Raji (cell line): Measurements from ENCODE around the gene MRRF.
A peak's percentile ranks its signal among the peaks of the same experiment; 100 is the strongest.

Source experiments
- POLR2A ChIP-seq: IDR thresholded peaks from 2 replicates; pipeline ENCODE4 v1.6.1; 2011; ENCODE audit warnings: low read depth, low read length, control low read depth; ENCODE audit not compliant: insufficient read depth

Gene MRRF, protein sequence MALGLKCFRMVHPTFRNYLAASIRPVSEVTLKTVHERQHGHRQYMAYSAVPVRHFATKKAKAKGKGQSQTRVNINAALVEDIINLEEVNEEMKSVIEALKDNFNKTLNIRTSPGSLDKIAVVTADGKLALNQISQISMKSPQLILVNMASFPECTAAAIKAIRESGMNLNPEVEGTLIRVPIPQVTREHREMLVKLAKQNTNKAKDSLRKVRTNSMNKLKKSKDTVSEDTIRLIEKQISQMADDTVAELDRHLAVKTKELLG

GRCh38 chr9:122264360-122265148, at the start of gene MRRF, which contains the start of gene RBM18:
Gene MRRF (plus strand): TSS chr9:122264882. CDS start chr9:122270892, 6,010 bp downstream.
Gene RBM18 (minus strand): TSS chr9:122264840. CDS start chr9:122261492, 3,348 bp downstream.
- peak; percentile 95 for TF ChIP-seq POLR2A

DNA sequence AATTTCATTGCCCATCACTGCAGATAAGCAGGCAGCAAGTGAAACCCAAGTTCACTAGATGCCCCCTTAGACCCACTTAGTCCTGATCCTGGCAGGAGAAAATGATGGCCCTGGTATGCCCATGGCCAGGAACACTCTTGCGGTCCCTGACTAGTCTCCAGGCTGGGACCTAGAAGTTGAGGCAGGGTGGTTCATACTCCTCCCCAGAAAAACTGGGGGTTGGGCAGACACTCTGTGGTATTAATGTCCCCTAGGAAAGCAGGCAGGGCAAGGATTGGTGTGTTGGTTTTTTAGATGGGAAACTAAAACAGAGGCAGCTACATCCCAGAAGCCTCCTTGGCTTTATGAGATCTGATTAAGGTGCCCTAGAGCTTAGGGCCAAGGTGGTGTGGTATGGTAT, 49.0 kb upstream of the MRRF start:
- no peak for TF ChIP-seq POLR2A

DNA sequence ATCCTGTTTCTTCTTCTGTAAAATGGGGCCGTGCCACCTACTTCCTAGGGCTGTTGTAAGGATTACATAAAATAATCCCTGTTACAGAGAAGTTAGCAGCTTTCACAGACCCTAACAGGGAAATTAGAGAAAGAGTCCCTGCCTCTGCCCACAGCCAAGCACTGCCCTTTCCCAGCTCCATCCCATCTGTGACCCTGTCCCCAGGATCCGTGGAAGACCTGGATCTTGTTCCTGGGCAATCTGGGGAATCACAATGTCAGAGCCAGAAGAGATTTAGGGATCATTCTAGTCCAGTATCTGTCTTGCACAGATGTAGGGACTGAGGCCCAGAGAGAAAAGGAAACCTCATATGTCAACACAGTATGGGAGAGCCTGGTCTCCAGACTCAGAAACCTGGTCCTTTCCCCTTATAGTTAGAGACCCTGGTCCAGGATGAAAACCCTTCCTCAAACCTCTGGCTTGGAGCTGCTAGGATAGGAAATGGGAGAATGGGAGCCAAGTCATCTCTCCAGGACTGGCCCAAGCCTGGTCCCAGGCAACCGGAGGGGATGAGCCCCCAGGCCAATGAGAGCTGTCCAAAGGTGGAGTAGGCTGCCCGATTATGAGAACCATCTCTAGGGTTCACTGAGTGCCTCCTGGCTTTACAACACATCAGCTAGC, 48.4 kb upstream of the MRRF start:
- TF ChIP-seq POLR2A = no peak

DNA sequence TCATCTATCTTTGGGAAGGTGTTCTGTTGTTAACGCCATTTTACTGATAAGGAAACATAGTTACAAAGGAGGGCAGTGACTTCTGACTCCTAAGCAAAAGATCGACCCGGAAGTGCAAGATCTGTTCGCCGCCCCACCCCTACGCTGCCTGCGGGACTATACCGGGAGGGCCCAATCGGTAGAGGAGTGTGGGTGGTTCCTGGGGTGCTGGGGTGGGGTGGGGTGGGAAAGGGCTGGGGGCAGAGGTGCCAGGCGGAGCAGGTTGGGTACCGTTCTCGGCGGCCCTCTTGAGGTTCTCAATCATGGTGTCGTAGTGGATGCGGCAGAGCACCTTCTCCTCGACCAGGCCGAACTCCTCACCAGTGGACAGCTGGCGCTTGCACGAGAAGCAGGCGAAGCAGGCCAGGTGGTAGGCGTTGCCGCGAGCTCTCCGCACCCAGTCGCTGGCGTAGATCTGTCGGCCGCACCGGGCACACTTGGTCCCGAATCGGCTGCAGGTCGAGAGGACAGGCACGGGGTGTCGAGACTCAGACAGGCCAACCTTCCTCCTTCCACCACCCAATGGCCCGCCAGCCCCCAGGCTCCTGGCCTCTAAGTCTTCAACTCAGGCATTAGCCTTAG, 47.8 kb upstream of the MRRF start:
- TF ChIP-seq POLR2A = no peak

- TF ChIP-seq POLR2A = no peak
Measured at GRCh38 chr9:122217640-122218039, 47.0 kb upstream of the MRRF start.

- no peak for TF ChIP-seq POLR2A
Measured at GRCh38 chr9:122218071-122218934, 46.4 kb upstream of the MRRF start.

DNA sequence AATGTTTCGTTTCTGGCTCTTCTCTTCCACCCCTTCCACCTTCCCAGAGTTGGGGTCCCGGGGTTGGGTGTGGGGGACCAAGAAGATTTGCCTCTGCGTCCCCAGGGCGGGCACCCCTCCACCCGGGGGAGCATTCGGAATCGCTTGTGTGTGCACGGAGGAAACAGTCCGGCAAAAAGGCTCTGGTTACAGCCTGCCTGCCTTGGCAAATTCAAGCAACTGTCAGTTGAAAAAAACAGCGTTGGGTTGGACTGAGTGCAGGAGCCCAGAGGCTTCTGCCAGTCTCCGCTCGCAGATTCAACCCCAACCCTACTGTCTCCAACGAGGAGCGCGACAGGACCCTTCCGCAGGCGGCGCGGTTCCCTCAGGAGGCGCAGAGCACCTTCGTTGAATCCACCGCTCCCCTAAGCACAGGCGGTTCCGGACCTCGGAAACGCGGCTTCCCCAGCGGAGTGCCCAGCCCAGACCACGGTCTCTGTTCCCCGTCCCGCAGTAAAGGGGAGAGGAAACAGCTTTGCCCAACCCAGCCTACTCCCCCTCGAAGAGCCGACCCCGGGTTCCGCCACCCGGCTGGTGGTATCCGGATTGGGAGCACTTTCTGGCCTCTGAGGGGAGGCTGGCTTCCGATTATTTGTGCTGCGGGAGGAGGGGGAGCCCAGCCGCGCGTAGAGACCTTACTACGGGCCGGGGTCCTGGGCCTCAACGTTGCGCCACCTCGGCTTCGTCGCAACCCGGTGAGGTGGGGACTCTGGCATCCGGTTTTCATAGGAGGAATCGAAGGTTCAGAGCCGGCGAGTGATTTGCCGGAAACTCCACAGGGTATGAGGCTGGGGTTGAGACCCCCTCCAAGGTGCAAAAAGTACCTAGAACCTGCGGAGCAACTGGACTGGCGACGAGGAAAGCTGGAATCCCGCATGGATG, 45.5 kb upstream of the MRRF start:
- TF ChIP-seq POLR2A = no peak

- TF ChIP-seq POLR2A = no peak
Measured at GRCh38 chr9:122219856-122220672, 44.6 kb upstream of the MRRF start.

- TF ChIP-seq POLR2A = no peak
Measured at GRCh38 chr9:122220673-122221182, 44.0 kb upstream of the MRRF start.

GRCh38 chr9:122221183-122221811, 43.4 kb upstream of the MRRF start:
- no peak for TF ChIP-seq POLR2A

DNA sequence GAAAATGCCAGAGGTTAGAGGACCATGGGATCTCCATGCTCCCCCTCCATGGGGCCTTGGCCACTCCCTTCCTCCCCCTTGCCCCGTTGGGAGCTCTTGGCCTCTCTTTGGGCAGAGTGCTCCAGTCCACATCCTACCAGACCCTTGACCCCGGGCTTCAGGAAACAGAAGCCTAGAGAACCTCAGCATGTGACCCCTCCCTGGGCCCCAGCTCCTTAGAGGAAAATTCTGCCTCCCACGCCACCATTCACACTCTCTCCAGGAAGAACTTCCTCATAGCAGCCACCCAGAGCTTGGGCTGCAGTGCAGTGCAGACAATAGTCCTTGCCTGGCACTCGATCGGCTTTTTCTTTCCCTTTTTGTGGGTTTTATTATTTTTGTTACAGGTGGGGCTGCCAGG, 41.9 kb upstream of the MRRF start:
- TF ChIP-seq POLR2A = no peak

DNA sequence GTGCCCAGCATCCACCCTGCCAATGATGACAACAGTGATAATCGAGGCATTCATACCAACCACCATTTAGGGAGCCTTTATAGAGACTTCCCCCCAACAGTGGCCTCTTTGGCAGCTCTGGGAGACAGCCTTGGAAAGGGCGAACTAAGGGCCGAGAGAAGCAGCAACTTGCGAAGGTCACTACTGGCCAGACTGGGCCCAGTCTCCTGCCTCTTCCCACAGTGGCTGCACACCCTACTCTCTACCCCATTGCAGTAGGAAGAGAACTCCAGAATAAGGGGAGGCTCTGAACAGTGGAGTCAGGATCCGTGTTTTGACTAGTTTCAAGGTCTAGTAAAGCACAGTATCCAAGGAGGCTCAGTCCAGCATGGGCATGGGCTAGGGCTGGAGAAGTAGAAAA, 41.2 kb upstream of the MRRF start:
- TF ChIP-seq POLR2A = no peak
